Iris pigment epithelial cell (primary cell): ENCODE results near the gene PRR5L.
A peak's percentile ranks its signal among the peaks of the same experiment; 100 is the strongest.

Experiments
- DNase-seq: peaks from one replicate; pipeline ENCODE4 v3.0.0-alpha.2; 2011; ENCODE audit warnings: low read depth

The PRR5L gene

DNA sequence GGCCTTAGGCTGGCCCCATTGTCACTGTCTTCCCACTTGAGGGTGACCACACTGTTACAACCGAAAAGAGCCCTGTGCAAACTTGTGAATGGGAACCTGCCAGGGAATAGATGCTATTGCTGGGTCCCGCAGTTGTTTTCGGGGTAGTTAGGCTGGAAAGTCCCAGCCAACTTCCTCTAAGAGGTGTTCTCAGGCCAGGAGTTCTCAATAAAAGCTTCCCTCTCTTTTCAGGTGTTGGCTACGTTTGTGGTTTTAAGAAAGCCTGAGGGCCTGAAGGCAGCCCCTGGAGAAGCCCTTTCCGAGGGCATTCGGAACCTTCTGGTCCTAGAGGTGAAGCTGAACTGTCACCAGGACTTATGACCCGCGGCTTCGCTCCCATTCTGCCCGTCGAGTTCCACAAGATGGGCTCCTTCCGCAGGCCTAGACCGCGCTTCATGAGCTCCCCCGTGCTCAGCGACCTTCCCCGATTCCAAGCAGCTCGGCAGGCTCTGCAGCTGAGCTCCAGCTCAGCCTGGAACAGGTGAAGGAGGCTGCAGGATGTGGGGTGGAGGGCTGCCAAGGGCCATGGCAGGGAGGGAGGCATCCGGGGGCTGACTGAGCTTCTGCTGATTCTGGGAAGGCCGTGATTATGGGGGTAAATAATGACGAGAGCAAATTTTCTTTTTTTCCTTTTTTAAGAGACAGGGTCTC lies 104.8 kb downstream of the PRR5L start:
- no peak for DNase-seq

DNA sequence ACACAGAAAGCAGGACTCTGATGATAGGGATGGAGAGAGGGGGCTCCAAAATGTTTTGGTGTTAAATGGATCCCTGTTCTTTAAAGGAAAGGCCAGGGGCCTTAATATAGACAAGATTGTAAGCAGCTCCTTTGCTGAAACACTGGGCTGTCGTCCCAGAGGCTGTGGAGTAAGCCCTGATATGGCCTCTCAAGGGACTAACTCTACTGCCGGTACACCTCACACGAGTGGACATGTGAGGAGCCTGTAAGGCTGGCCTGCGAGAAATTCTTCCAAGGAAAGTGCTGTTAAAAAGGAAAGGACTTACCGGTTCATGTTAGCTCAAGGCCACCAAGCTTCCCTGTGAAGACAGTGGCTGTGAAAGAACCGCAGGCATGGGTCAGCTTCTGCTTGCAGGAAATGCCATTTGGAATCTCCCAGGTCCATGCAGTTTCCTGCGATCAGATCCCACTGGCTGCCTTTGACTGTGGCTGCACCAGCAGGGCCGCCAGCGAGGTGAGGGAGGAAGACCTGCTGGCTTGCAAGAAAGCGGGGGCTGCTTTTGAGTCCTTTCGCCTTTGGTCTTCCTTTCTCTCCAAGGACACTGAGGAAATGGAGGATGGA lies 106.6 kb downstream of the PRR5L start:
- DNase-seq = no peak

DNA sequence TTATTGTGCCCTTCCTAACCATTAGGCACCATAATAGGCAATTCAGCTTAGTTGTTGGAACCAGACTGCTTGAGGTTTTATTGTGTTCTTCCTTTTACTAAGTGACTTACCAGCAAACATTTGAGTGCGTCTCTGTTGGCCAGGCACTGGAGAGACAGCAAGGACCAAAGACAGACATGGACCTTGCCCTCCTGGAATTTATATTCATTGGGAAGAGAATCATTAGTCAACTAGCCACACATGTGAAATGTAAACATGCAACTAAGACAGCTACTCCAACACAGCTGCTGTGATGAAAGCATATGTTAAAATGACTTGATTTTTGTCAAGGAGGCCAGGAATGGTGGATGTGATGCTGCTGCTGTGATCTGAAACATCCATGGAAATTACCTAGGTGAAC lies 107.6 kb downstream of the PRR5L start:
- no peak for DNase-seq

DNA sequence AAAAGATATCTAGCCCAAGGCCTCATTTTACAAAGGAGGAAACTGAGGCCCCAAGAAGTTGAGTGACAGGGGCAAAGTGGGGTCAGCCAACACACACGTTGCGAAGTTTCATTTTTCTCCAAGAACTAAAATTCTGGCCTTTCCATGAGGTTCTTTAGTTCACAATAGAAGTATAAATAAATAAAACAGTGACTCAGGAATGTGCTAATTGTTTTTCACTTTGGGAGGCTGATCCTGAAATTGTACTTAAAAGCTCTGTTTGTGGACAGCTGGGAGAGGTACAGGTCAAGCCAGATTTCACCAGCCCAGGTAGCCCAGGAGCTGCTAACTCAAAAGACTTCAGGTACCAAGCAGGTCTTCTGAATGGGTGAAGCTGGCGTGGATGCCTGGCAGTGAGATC lies 108.7 kb downstream of the PRR5L start:
- DNase-seq = peak; percentile 67

DNA sequence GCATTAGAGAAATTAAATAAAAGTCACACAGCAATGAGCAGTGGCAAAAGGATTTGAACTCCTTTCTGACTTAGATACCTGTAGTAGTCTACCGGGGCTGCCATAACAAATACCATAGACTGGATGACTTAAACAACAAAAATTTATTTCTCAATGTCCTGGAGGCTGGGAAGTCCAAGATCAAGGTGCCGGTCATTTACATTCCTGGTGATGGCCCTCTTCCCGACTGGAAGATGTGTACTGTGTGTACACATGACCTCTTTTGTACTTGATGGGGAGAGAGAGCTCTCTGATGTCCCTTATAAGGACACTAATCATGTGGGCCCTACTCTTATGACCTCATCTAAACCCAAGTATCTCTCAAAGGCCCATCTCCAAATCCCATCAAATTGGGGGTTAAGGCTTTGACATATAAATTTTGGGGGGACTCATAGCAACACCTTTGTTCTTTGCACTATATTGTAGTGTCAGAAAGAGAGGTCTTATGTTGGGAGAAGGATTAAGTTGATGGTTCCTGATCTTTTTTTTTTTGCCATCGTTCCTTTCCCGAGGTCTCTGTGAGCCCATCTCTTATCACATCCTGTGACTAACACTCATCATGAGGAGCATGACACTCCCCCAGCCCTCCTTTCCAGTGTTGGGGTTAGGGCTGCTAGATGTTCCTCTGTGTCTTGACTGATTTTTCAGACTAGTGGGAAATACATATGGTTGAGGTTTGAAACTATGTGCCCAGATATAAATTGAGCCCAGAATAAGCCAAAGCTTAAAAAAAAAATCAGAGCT lies 109.7 kb downstream of the PRR5L start:
- no peak for DNase-seq

DNA sequence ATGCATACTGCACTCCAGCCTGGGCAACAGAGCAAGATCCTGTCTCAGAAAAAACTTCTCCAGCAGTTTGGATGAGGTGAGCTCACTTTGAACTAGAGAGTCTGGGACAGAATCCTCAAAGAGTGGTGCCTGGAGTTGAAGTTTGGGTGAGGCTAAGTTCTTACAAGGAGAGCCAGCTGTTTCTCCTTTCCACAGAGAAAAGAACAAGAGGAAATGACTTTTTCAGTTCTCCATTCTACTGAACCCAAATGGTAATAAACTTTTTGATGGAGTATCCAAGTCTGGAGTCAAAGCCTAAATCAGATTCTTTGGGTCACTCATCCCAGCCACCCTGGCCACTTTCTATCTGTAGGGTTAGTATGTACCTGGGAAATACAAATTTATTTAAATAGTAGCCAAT lies 111.3 kb downstream of the PRR5L start:
- no peak for DNase-seq

DNA sequence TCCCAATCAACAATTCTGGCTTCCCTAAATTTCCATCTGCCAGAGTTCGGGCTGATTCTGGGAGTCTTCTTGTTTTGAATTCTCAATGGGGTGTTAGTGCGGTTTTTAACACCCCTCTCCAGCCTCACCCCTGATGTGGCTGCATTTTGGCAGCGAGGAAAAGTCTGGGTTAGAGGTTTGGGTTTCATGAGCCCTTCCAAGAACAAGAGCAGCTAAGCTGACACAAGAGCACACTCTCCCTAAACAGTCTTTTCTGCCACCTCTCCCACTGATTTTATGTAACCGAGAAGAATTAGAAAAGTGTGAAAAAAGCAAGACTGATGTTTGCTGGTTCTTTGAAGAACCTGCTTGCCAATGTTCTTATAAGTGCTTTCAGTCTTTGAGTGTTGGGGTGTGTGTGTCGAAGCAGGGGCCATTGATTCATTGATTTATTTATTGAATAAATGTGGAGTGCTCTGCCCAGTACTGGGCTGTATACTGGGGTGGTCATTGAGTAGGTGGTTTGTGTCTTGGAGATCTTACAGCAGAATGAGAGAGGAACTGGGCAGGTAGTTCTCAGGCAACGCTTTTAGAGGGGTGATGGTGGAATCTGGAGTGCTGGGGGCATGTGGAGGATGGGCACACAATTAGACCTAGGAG lies 112.5 kb downstream of the PRR5L start:
- DNase-seq = no peak

DNA sequence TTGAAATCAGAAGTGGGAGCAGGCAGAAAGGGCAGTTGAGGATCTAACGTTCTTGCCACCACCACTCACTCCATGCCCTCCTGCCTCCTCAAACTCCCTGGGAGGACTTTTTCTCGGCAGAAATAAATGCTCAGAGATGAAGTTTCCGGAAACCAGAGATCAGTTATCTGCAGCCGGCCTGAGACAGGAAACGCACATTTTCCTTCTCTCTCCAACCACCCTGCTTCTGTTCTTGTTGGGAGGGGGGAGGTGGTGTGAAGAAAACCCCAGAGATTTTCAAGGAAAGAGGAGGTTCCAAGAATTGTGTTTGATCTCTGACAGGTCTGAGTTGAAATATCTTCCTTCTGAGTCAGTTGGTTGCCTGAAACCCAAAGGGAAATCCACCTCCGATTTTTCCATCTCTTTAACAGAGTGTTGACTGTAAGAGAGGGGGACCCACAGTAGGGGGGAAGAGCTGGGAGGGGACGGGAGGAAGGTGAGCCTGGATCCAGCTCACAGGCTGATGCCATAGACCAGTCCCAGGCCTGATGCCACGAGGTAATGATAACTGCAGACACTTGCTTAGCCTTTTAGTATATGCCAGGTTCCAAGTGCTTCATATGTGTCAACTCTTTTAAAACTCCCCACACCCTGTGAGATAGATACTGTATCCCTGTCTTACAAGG lies 113.2 kb downstream of the PRR5L start:
- peak; percentile 93 for DNase-seq

DNA sequence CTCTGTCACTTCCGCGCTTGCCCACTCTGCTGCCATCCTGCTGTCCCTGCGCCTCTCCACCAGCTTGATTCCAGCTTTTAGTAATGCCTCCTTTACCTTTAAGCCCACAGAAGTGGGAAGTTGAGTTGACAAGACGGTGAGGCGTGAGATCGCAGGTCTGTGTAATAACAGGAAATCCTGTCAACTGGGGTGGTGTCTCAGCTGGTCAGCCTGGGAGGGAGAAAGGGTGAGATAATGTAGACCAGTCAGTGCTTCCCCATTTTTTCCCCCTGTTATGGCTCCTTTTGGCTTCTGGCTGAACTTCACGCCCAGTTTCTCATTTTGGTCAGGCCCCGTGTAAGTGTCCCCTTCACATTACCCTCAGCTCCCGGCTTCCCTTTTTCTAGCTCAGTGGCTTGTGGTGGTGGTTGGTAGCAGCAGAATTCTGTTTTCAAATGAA lies 115.1 kb downstream of the PRR5L start:
- DNase-seq = peak; percentile 63

DNA sequence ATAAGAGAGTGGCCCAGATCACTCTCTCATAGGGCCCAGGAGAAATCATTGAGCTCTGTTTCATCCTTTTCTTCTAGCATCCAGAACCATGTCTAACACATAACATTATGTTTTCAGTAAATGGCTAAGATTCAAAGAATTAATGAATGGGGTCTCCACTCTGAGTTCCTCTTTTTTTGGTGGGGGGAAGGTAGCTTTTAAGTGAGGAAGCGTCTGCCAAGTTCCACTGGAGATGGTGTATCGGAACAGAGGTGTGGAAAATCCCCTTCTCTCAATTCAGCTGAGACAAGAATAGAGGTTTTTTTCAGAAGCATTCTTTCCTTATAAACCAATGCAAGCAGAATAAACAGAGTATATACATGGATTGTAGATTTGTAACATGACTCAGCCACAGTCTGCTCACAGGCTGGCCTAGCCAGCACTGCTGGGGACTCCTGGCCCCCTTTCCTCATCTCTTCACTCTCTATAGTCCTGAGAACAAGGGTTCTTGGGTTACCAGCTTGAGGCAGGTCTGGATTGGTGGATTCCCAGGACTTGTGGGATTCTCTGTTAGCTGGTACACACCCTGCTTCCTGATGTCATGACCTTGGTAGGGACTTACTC lies 116.8 kb downstream of the PRR5L start:
- peak; percentile 95 for DNase-seq

DNA sequence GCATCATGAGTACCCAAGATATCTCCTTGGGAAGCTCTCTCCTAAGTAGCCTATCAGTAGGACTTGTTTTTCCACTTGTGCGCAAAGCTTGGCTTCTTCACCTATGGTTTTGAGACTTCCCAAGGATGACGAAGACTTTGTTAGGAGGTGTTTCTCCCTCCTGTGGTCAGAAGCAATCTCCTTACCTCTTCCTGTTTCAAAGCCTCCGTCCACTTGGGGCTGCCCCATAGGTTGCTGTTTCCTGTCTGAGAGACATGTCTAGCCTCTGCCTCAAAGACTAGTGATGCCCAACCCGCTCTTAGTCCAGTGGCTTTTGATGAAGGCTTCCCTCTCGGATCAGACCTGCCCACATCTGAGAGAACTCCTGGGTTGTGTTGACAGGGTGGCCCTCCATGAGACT lies 121.1 kb downstream of the PRR5L start:
- no peak for DNase-seq

DNA sequence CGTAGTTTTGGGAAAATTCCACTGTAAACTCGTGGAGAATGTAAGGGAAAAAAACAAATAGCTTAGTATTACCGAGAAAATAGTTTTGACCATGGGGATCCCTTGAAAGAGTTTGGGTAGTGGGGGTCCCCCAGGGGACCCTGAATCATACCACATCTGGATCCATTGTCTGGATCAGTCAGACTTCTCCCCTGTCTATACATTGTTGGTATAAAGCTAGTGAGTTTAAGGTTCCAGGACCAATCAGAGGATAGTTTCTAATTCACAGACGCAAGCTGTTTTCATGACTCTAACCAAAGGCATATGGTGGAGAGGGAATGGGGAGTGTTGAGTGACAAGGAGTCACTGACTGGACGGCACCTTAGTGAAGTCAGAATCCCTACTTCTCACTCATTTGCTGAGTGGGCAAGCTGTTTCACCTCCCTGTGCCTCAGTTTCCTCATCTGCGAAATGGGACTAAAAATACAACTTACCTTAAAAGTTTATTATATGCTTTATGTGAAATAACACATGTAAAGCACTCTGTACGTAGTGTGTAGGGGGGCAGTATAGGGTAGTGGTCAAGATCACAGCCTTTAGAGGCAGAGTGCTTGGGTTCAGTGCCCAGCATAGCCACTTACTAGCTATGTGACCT lies 123.8 kb downstream of the PRR5L start:
- no peak for DNase-seq

DNA sequence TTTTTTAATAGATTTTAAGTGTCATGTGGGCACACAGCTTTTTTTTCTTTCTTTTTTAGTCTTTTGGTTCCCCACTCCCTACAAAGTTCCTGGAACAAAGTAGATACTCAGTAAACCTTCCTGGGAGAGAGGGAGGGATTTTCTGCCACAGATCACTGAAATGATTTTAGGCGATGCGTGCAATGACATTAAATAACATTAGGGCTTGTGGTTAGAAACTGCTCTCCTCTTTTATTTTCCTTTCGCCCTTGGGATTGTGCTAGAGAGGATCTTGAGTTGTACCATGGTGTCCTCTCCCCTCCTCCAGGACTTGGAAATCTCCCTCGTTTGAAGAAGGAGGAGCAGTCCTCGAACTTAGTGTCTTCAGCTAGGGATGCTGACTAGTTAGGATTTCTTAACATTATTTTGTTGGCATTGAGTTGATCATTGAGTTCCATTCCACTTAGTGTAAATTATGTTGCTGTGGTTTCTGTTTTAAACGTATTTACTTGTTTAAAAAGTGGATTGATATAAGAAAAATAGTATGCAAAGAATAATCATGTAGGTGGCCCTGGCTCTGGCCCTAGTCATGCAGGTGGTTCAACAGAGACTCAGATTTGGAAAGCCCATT lies 125.6 kb downstream of the PRR5L start:
- peak; percentile 57 for DNase-seq

DNA sequence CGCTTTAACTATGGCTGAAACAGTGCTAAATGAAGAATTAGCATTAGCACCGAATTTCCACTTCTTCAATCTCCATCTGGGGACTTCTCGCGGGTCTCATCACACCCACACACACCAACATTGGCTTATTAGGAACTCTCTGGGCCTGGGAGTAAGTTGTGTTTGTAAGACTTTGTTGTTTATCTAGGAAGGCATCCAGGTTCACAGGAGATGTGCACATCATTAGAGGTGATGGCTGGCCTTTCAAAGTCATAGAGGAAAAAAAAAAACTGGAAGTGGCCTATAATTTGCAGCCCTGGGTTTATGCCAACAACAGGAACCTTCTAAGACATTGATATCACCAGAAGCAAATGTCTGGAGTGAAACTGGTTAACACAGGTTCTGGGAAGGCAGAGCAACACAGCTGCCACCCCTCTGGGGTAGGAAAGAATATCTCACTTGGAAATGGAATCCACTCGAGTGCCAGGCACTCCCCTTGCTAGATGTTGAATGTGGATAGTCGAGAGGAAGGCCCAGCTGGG lies 129.5 kb downstream of the PRR5L start:
- DNase-seq = peak; percentile 74

DNA sequence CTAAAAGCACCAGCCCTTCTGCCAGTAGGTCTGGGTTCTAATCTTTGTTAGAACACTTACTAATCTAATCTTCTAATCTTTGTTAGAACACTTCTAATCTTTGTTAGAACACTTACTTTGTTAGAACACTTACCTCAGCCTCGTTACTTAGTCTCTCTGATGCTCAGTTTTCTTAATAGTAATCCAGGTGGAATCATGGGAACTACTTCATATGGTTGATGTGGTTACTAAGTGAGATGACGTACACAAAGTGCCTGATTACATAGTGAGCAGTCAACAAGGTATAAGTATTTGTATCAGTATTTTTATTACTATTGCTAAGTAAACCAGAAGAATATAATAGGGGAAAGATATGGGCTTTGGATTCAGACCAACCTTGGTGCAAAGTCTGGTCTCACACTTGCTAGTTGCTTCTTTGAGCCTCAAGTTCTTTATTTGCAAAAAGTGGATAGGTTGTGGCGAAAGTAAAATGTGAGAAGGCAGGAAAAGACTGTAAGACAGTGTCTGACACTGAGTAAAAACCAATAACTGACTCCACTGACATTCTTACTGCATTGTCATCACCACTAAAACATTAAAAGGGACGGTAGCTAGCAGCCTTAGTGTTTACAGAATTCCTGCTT lies 130.2 kb downstream of the PRR5L start:
- no peak for DNase-seq

DNA sequence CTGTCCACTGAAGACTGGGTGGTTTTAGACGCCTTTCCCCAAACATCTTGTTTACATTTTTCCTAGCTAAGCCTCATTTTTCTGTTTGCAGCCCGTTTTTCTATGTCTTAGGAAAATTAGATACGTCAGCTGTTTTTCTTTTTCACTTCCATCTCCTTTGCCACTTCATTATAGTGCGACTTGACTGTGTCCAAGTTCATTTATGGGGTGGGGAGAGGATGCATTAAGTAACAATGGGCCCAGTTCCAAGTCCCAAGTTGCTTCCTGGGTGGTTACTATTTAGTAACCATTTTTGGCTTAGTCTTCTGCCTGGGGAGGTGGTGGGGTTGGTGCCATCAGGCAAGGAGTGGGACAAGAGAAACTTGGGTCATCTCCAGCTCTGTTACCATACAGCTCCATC lies 131.0 kb downstream of the PRR5L start:
- no peak for DNase-seq

DNA sequence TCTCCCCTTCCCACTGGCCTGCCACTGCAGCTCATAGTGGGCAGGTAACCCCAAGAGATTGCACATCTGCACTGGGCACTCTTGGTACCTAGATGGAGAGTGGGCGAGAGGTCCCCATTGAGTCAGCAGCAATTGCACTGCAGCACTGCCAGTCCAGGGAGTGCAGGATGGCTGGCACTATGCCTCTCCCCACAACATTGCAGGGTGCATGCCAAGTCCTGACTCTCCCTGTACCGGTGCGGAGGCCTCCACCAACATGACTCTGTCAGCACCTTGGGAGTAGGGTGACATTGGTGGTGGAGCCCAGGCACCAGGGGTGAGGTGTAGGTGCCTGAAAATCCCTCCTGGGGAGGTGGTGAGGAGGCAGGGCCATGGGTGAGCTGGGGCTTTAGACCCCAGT lies 131.8 kb downstream of the PRR5L start:
- DNase-seq = no peak

DNA sequence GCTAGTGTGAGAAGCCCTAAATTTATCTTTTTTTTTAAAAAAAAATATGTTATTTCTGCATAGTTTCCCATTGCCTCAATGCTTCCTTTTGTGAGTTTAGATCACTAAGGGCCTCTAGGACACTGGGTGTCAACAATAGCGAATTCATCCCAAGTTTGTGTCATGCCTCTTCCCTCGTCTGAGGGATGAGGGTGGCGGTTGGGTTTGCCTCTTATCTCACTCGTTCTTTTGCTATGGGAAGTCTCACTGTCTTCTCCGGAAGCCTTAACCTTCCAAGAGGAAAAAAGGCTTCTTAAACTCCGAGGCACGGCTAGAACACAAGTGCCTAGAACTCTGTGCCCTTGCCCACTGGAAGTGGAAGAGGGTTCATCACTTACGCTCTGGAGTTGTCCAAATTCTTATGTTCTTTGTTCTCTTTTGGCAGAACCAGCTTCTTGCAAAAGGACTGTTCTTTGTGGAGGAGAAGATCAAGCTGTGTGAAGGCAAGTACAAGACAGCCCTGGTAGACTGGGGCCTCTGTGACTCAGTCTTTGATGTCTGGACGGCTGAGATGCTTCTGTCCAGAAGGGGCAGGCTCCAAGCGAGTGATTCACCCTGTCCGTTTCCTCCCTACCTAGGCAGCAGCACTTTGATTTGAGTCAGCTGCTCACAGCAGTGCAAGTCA lies 135.5 kb downstream of the PRR5L start:
- DNase-seq = peak; percentile 99

DNA sequence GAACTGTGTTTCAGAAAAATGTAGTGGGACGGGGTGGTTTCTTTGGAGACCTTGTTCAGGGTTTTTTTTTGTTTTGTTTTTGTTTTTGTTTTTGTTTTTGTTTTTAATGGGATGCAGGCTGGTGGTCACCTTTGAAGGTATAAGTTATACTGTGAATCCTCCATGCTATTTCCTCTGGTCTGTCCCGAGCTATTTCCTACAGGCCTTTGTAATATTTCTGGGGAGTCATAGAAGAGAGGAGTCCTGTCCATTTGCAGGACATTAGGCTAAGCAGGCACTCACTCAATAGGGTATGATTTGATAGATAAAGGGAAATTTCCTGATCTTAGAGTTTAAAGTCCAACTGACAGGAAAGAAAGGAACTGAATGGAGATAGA lies 136.0 kb downstream of the PRR5L start:
- no peak for DNase-seq

DNA sequence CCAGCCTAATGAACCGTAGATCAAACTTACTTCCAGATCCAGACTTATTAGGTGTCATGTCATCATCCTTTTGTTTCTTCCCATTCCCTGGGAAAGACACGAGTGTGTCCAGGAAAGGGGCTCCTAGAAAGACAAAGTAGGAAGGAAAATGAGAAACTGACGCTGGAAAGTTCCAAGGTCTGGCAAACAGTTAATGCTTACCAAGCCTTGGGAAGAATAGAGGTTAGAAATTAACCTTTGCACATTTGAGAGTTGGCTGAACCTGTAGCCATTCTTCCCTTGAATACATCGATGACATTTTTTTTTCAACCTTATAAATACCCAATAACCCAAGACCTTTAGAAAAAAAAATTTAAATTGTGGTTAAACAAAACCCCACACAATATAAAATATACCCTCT lies 136.7 kb downstream of the PRR5L start:
- no peak for DNase-seq
